ENCODE measurements around the gene SEZ6L.

The SEZ6L gene

GRCh38 chr22:26336773-26337172 lies 167.5 kb downstream of the SEZ6L start:
- no peak for TF ChIP-seq CTCF (conservative IDR thresholded peaks at IDR 0.05; ENCODE audit: low read length)
- DNase-seq (ENCODE audit: low read depth), result no peak
- H3K4me3 ChIP-seq (ENCODE audit: low read length), result no peak overlapping the region

- no peak for TF ChIP-seq CTCF (conservative IDR thresholded peaks at IDR 0.05; ENCODE audit: low read length)
- no peak for DNase-seq (ENCODE audit: low read depth)
- H3K4me3 ChIP-seq (ENCODE audit: low read length), result no peak overlapping the region
Observed at GRCh38 chr22:26339755-26340154, 170.5 kb downstream of the SEZ6L start.

- H3K4me3 ChIP-seq (ENCODE audit: low read length), result no peak overlapping the region
- TF ChIP-seq CTCF (conservative IDR thresholded peaks at IDR 0.05; ENCODE audit: low read length), result no peak
- peak; percentile 42 for DNase-seq (ENCODE audit: low read depth)
Observed at GRCh38 chr22:26342745-26343410, 173.6 kb downstream of the SEZ6L start.

- H3K4me3 ChIP-seq (ENCODE audit: low read length), result no peak overlapping the region
- no peak for DNase-seq (ENCODE audit: low read depth)
- TF ChIP-seq CTCF (conservative IDR thresholded peaks at IDR 0.05; ENCODE audit: low read length), result no peak
Observed at GRCh38 chr22:26345496-26345895, 176.2 kb downstream of the SEZ6L start.

- TF ChIP-seq CTCF (conservative IDR thresholded peaks at IDR 0.05; ENCODE audit: low read length), result no peak
- no peak overlapping the region for H3K4me3 ChIP-seq (ENCODE audit: low read length)
- no peak for DNase-seq (ENCODE audit: low read depth)
Observed at GRCh38 chr22:26348810-26349526, 179.7 kb downstream of the SEZ6L start.

- no peak for DNase-seq (ENCODE audit: low read depth)
- no peak for TF ChIP-seq CTCF (conservative IDR thresholded peaks at IDR 0.05; ENCODE audit: low read length)
- H3K4me3 ChIP-seq (ENCODE audit: low read length), result no peak overlapping the region
Observed at GRCh38 chr22:26354707-26355106, 185.4 kb downstream of the SEZ6L start.

GRCh38 chr22:26357281-26357680 lies 188.0 kb downstream of the SEZ6L start:
- TF ChIP-seq CTCF (conservative IDR thresholded peaks at IDR 0.05; ENCODE audit: low read length), result no peak
- no peak for DNase-seq (ENCODE audit: low read depth)
- H3K4me3 ChIP-seq (ENCODE audit: low read length), result no peak overlapping the region

Measured in AG10803 (cell line).